D721Med (cell line): Measurements from ENCODE around the gene ERLIN1.

ENCODE experiments used
- DNase-seq: peaks from one replicate; pipeline ENCODE4 v3.0.0; 2011; ENCODE audit warnings: low spot score; ENCODE audit not compliant: insufficient read length
- FAIRE-seq: peaks from 2 replicates; lab custom pipeline; 2011; peaks lifted over from hg19 to GRCh38; lab: Jason Lieb, UNC
- CTCF ChIP-seq: IDR thresholded peaks from 2 replicates; pipeline ENCODE4 v1.5.1; 2012; ENCODE audit warnings: mild to moderate bottlenecking, control low read depth; ENCODE audit not compliant: insufficient read depth; ENCODE audit errors: missing control alignments

Gene ERLIN1

GRCh38 chr10:100114460-100114859 lies 71.4 kb downstream of the ERLIN1 start:
- no peak for TF ChIP-seq CTCF
- DNase-seq (no peak), FAIRE-seq (no peak)

- DNase-seq (no peak), FAIRE-seq (no peak)
- TF ChIP-seq CTCF, result no peak
Measured at GRCh38 chr10:100109670-100110069, 76.2 kb downstream of the ERLIN1 start.

GRCh38 chr10:100106865-100107264 lies 79.0 kb downstream of the ERLIN1 start:
- no peak for TF ChIP-seq CTCF
- FAIRE-seq (no peak), DNase-seq (no peak)

GRCh38 chr10:100104300-100104699 lies 81.5 kb downstream of the ERLIN1 start:
- DNase-seq (no peak), FAIRE-seq (no peak)
- TF ChIP-seq CTCF, result no peak

GRCh38 chr10:100103581-100103980 lies 82.2 kb downstream of the ERLIN1 start:
- FAIRE-seq (no peak), DNase-seq (no peak)
- TF ChIP-seq CTCF, result no peak

- TF ChIP-seq CTCF, result no peak
- DNase-seq (no peak), FAIRE-seq (no peak)
Measured at GRCh38 chr10:100101192-100102076, 84.4 kb downstream of the ERLIN1 start.

- DNase-seq, result no peak
- peak; percentile 14 for TF ChIP-seq CTCF
- FAIRE-seq, result no peak
Measured at GRCh38 chr10:100100651-100101184, 85.1 kb downstream of the ERLIN1 start.
